IPS-20b (cell line): ENCODE results near the gene ALG14.
"Not testable (repeated sequence)": the region's sequence is repeated elsewhere in the genome, so short reads cannot be mapped to it uniquely, and the experiment has no call there.

Source experiments
- H3K27ac ChIP-seq: one replicate; pipeline ENCODE4 v1.5.1; 2013; ENCODE audit warnings: low read length
- H3K27me3 ChIP-seq: 2 replicates; pipeline ENCODE4 v1.6.1; 2013; ENCODE audit warnings: mild to moderate bottlenecking, low read length, inconsistent platforms; ENCODE audit not compliant: insufficient read depth
- H3K36me3 ChIP-seq: 2 replicates; pipeline ENCODE4 v1.6.1; 2013; ENCODE audit warnings: low read depth, mild to moderate bottlenecking, inconsistent platforms, low read length, moderate library complexity; ENCODE audit not compliant: insufficient read depth
- H3K4me1 ChIP-seq: 2 replicates; pipeline ENCODE4 v1.6.1; 2013; ENCODE audit warnings: mild to moderate bottlenecking, control low read depth, inconsistent platforms, low read length, moderate library complexity; ENCODE audit not compliant: insufficient read depth
- H3K4me3 ChIP-seq: 2 replicates; pipeline ENCODE4 v1.5.1; 2013; ENCODE audit warnings: mild to moderate bottlenecking, low read length, inconsistent platforms
- H3K9ac ChIP-seq: 2 replicates; pipeline ENCODE4 v1.6.1; 2013; ENCODE audit warnings: low read depth, mild to moderate bottlenecking, inconsistent platforms, low read length, moderate library complexity
- H3K9me3 ChIP-seq: 2 replicates; pipeline ENCODE4 v1.6.1; 2013; ENCODE audit warnings: mild to moderate bottlenecking, low read depth, low read length, inconsistent platforms; ENCODE audit not compliant: insufficient read depth

Gene ALG14

DNA sequence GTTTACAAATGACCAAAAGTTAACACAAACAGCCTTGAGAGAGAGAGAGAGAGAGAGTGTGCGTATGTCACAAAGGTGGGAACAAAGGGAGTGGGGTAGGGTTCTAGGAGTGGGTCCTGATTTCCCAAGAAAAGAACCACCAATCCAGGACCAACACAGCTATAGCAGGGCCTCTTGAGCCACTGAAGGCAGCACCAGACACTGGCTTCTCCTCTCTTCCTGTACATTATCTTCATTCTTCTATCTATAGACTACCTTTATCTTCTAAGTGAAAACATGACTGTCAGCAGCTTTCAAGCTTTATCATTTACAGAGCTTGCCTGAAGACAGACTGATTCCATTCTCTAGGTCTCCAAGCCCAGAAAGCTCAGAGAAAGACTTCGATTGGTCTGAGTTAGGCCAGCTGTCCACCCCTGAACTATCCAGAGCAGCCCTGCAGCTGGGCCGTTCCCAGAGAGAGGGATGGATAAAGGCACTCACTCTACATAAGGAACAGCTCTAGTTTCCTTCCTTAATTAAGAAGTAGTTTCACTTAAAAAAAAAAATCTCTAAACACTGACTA lies 11.2 kb downstream of the ALG14 start:
- H3K9ac ChIP-seq: no peak overlapping the region
- no peaks in the 10 kb centered on the region for H3K36me3 ChIP-seq
- H3K27me3 ChIP-seq: no peaks in the 10 kb centered on the region
- H3K27ac ChIP-seq: no peak overlapping the region
- no peak overlapping the region for H3K4me3 ChIP-seq
- H3K9me3 ChIP-seq: no peaks in the 10 kb centered on the region
- no peaks in the 10 kb centered on the region for H3K4me1 ChIP-seq

DNA sequence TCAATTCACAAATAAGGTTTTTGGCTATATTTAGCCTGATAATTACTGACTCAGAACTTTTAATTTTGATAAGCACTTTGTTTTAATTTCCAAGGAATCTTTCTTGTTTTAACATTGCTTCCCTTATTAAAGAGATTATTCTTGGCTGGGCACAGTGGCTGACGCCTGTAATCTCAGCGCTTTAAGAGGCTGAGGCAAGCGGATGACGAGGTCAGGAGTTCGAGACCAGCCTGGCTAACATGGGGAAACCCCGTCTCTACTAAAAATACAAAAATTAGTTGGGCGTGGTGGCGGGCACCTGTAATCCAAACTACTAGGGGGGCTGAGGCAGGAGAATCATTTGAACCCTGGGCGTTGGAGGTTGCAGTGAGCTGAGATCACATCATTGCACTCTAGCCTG lies 13.8 kb downstream of the ALG14 start:
- Histone ChIP-seq H3K9ac (no peak overlapping the region), H3K4me1 (no peaks in the 10 kb centered on the region), H3K4me3 (no peak overlapping the region), H3K9me3 (no peaks in the 10 kb centered on the region), H3K36me3 (no peaks in the 10 kb centered on the region), H3K27me3 (no peaks in the 10 kb centered on the region), H3K27ac (no peak overlapping the region)

DNA sequence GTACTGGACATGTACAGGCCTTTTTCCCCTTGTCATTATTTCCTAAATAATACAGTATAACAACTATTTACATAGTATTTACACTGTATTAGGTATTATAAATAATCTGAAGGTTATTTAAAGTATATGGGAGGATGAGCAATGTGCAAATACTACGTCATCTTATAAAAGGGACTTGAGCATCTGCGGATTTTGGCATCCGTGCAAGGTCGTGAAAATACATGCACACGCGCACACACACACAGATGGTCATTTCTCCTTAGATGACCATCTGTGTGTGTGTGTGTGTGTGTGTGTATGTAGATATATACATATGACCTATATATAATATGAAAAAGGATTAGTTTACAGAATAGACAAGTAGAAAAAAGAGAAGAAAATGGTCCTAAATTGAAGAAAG lies 15.4 kb downstream of the ALG14 start:
- Histone ChIP-seq H3K9me3 (no peaks in the 10 kb centered on the region), H3K4me3 (no peak overlapping the region), H3K27me3 (no peaks in the 10 kb centered on the region), H3K4me1 (no peaks in the 10 kb centered on the region), H3K27ac (no peak overlapping the region), H3K36me3 (no peaks in the 10 kb centered on the region), H3K9ac (no peak overlapping the region)

DNA sequence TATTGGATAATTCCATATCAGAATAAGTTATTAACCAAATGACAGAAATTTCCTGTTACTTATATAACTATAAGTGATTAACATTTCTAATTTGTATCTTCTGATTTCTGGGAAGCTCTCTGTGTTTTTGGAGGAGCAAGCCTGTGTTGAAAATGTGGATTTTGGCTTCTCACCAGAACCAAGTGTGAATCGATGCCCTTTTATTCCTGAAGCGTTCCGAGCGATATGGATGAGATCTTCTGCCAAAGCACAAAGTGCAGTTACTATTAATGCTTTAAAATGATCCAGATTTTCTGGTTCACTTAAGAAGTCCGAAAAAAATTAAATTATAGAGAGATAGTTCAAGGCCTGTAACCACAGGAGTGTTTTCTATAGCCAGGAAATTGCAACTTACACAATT lies 22.8 kb downstream of the ALG14 start:
- Histone ChIP-seq H3K27ac (no peak overlapping the region), H3K27me3 (no peaks in the 10 kb centered on the region), H3K4me1 (no peaks in the 10 kb centered on the region), H3K9me3 (no peaks in the 10 kb centered on the region), H3K9ac (no peak overlapping the region), H3K36me3 (no peaks in the 10 kb centered on the region), H3K4me3 (no peak overlapping the region)

DNA sequence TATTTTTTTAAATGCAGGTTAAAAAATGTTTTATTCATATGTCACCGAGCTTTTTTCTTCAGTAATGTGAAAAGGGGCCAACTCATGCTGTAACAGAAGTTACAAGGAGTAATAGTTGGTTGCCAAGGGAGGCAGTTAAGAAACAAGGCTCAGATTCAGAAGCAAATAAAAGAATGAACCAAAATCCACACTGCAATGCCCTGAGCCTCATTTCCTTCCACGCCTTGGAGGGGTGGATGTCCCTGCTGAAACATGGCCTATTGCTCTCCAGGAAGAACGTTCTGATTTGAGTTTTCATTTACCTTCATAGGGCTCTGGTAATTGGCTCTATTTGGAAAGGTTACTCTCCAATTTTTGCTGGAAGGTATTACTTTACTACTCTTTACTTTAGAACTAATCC lies 24.4 kb downstream of the ALG14 start:
- Histone ChIP-seq H3K36me3 (no peaks in the 10 kb centered on the region), H3K4me3 (no peak overlapping the region), H3K9me3 (no peaks in the 10 kb centered on the region), H3K27me3 (no peaks in the 10 kb centered on the region), H3K9ac (no peak overlapping the region), H3K27ac (no peak overlapping the region), H3K4me1 (no peaks in the 10 kb centered on the region)

DNA sequence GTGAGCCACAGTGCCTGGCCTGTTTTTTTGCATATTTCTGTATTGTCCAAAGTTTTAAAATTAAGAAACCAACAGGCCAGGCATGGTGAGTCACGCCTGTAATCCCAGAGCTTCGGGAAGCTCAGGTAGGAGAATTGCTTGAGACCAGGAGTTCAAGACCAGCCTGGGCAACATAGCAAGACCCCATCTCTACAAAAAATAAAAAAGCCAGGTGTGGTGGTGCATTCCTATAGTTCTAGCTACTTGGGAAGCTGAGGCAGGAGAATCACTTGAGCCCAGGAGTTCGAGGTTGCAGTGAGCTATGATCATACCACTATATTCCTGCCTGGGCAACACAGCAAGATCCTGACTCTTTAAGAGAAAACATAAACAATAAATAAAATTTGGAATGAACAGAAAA lies 25.1 kb downstream of the ALG14 start:
- H3K27ac ChIP-seq, H3K4me3 ChIP-seq, H3K9me3 ChIP-seq, H3K9ac ChIP-seq, H3K4me1 ChIP-seq, H3K36me3 ChIP-seq, H3K27me3 ChIP-seq: not testable (repeated sequence)

DNA sequence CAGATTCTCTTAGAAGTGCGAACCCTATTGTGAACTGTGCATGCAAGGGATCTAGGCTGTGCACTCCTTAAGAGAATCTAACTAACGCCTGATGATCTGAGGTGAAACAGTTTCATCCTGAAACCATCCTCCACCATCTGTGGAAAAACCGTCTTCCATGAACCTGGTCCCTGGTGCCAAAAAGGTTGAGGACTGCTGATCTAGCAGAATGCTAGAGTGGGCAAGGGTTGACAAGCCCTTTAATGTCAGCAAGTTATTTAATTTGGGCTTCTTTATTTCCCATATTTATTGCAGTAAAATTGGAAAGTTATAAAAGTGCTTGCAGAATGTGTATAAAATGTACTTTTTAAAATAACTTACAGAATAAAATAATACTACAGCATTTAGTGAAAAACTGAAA lies 26.4 kb downstream of the ALG14 start:
- Histone ChIP-seq H3K9ac (no peak overlapping the region), H3K27ac (no peak overlapping the region), H3K27me3 (no peaks in the 10 kb centered on the region), H3K4me3 (no peak overlapping the region), H3K36me3 (no peaks in the 10 kb centered on the region), H3K4me1 (no peaks in the 10 kb centered on the region), H3K9me3 (no peaks in the 10 kb centered on the region)

DNA sequence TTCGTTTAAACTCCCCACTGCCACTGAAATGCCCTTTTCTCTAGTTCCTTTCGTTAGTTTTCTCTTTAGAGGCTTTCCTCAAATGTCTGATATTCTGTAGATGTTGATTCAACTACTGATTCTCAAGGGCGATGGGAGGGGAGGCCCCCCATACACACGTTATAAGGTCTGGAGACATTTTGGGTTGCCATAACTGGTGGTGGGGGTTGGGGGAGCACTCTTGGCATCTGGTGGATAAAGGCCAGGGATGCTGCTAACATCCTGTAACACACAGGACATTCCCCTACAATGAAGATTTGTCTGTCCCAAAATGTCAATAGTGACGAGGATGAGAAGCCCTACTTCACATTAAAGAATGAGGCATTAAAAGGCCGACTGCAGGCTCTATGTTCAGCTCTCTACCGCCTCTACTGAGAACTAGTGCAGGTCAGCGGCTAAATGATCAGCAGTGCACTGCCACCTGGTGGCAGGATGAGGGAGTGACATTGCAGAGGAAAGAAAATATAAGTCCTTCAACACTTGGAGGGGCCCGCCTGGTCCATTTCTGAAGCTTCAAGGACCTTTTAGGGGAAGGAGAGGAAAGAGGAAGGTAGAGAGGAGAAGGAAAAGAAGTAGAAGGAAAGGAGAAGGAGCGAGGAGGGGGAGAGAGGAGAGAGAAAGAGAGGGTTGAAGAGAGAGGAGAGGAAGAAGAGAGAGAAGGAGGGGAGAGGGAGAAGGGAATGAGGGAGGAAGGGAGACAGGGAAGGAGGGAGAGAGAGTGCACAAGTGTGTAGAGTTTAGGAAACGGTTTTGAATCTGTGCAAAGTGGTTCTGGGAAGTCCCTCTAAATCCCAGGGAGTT lies 29.4 kb downstream of the ALG14 start:
- no peaks in the 10 kb centered on the region for H3K4me1 ChIP-seq
- H3K27ac ChIP-seq: no peak overlapping the region
- H3K36me3 ChIP-seq: no peaks in the 10 kb centered on the region
- H3K27me3 ChIP-seq: no peaks in the 10 kb centered on the region
- H3K9ac ChIP-seq: no peak overlapping the region
- no peaks in the 10 kb centered on the region for H3K9me3 ChIP-seq
- H3K4me3 ChIP-seq: no peak overlapping the region; the same call in 1 of the 2 replicates

DNA sequence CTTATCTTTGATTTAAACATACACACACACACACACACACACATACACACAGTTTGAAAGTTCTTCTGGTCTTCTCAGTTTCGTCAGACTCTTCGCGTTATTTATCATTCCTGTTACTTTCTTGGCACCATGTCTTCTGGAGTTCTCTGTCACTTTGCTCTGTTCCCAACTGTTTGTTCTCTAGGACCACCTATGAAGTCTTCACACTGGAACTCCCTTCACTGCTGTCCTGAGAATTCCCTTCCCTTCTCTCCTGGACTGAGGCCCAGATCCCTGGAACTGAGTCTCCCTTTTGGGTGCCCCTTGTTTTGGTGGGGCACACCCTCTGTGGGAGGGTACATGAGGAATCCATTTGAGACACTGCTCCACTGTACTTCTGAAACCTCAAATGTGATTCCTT lies 30.5 kb downstream of the ALG14 start:
- Histone ChIP-seq H3K4me1 (no peaks in the 10 kb centered on the region), H3K9me3 (no peaks in the 10 kb centered on the region), H3K9ac (no peak overlapping the region), H3K27me3 (no peaks in the 10 kb centered on the region), H3K27ac (no peak overlapping the region), H3K4me3 (no peak overlapping the region), H3K36me3 (no peaks in the 10 kb centered on the region)

DNA sequence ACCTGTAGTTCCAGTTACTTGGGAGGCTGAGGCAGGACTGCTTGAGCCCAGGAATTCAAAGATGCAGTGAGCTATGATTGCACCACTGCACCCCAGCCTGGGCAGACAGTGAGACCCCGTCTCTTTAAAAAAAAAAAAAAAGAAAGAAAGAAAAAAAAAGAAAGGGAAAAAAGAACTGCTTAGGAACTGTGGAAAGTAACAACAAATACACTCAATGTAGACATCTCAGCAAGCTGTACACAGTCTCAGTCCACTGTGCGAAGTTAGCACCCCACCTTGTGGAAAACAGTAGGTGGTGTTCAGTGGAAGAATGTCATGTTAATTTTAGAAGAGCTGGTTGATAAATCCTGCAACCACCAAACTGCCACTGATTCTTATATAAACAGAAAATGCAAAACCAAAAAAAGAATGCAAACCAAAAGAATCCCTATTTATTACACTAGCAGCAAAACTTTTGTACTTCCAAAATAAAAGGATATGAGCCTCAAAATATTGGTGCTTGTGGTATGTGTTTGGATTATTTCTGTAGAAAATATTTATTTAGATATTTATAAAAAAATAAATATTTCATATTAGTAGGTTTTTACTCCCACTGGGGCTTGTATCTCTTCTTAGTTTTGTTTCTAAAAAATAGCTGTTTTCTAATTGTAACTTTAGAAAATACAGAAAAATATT lies 31.1 kb downstream of the ALG14 start:
- Histone ChIP-seq H3K36me3 (no peaks in the 10 kb centered on the region), H3K9me3 (no peaks in the 10 kb centered on the region), H3K4me3 (no peak overlapping the region), H3K27ac (no peak overlapping the region), H3K4me1 (no peaks in the 10 kb centered on the region), H3K27me3 (no peaks in the 10 kb centered on the region), H3K9ac (no peak overlapping the region)

DNA sequence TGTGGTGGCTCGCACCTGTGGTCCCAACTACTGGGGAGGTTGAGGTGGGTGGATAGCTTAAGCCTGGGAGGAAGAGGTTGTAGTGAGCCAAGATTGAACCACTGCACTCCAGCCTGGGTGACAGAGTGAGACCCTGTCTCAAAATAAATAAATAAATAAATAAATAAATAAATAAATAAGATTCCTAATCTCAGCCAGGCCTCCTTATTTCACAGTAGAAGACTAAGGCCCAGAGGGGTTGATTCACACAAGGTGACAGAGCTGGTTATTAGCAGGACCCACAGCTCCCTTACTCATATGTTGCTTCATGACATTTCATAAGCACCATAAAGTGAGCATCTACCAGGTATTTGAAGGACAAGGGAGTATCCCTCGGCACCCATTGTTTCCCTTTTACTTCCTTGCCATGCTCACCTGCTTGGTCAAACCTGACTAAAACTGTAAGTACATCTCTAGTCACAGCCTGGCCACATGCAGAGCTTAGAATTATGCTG lies 32.7 kb downstream of the ALG14 start:
- Histone ChIP-seq H3K9ac (no peak overlapping the region), H3K4me1 (no peaks in the 10 kb centered on the region), H3K9me3 (no peaks in the 10 kb centered on the region), H3K36me3 (no peaks in the 10 kb centered on the region), H3K27ac (no peak overlapping the region), H3K4me3 (no peak overlapping the region), H3K27me3 (no peaks in the 10 kb centered on the region)
